GM12878 (cell line): Measurements from ENCODE around the gene DAB2IP. TPM values are rescaled to one million over a fixed set of nuclear protein-coding genes. Genes with fewer than 3 reads are reported as not detected.

Experiments
- ATAC-seq: fragments of 200-7000 bp; cut with Tn5 transposase; 3 replicates; pipeline ENCODE4 v1.9.1; 2020; ENCODE audit warnings: mild to moderate bottlenecking, moderate library complexity
- BruUV-seq: library from RNA; stranded (reverse); fragments of 400-500 nt; replicated peaks from 2 replicates; lab custom pipeline; 2021; lab: Mats Ljungman, UMichigan
- CTCF ChIA-PET: fragments of 300-600 bp; sonication (Branson Sonifier 250); formaldehyde crosslinking; extraction: SDS; loops from one replicate; lab custom pipeline; 2021; ENCODE audit warnings: inconsistent platforms; lab: Yijun Ruan, JAX
- POLR2A ChIA-PET: fragments of 350-600 bp; formaldehyde crosslinking; extraction: SDS; loops from one replicate; lab custom pipeline; 2021; ENCODE audit warnings: inconsistent platforms; lab: Charles Lee
- RAD21 ChIA-PET: fragments of 300-600 bp; sonication (Branson Sonifier 250); formaldehyde crosslinking; loops from one replicate; lab custom pipeline; 2023; ENCODE audit warnings: antibody characterized with exemption; ENCODE audit not compliant: unreplicated experiment; lab: Charles Lee
- SMC1A ChIA-PET: fragments of 300-600 bp; sonication (Branson Sonifier 250); formaldehyde crosslinking; loops from one replicate; lab custom pipeline; 2023; ENCODE audit not compliant: unreplicated experiment, uncharacterized antibody; lab: Charles Lee
- DNase-seq: peaks from one replicate; pipeline ENCODE4 v3.0.0-alpha.2; 2011; ENCODE audit warnings: low read depth, low spot score
- FAIRE-seq: peaks from 3 replicates; lab custom pipeline; 2011; peaks lifted over from hg19 to GRCh38; lab: Jason Lieb, UNC
- H2AFZ ChIP-seq: 2 replicates; pipeline ENCODE4 v1.6.0; 2011; ENCODE audit warnings: low read depth, low read length, control low read depth; ENCODE audit not compliant: control insufficient read depth
- H3K27ac ChIP-seq: 2 replicates; pipeline ENCODE4 v1.5.1; 2011; ENCODE audit warnings: control low read depth; ENCODE audit not compliant: control insufficient read depth, insufficient read depth
- H3K27me3 ChIP-seq, 2 experiments: replicated peaks in 1 of 2; 2 replicates each; pipeline versions ENCODE4 v1.6.0 to v1.6.1; 2011; ENCODE audit warnings: low read length in 1 of 2; ENCODE audit not compliant: control insufficient read depth in 2 of 2, insufficient read depth in 2 of 2
- H3K36me3 ChIP-seq, 2 experiments: 2 replicates each; pipeline ENCODE4 v1.5.1; 2011; ENCODE audit warnings: low read length in 1 of 2; ENCODE audit not compliant: control insufficient read depth in 2 of 2, insufficient read depth in 2 of 2
- H3K4me1 ChIP-seq: 2 replicates; pipeline ENCODE4 v1.6.1; 2011; ENCODE audit warnings: mild to moderate bottlenecking, low read length, moderate library complexity, mixed read lengths; ENCODE audit not compliant: control insufficient read depth, insufficient read depth
- H3K4me2 ChIP-seq: 2 replicates; pipeline ENCODE4 v1.6.0; 2011; ENCODE audit warnings: control low read depth; ENCODE audit not compliant: control insufficient read depth, insufficient read depth
- H3K4me3 ChIP-seq: fragments of 200-600 bp; sonication (generic); 2 replicates; pipeline ENCODE4 v1.5.1; 2016
- H3K79me2 ChIP-seq: 2 replicates; pipeline ENCODE4 v1.6.0; 2011; ENCODE audit warnings: low read length; ENCODE audit not compliant: control insufficient read depth, insufficient read depth
- H3K9ac ChIP-seq: 2 replicates; pipeline ENCODE4 v1.8.0; 2011; ENCODE audit warnings: low read length, control low read depth, mixed read lengths; ENCODE audit not compliant: control insufficient read depth, insufficient read depth
- H3K9me3 ChIP-seq: replicated peaks from 3 replicates; pipeline ENCODE4 v1.5.1; 2011; ENCODE audit warnings: mild to moderate bottlenecking, low read length; ENCODE audit not compliant: control insufficient read depth, insufficient read depth
- H4K20me1 ChIP-seq: 2 replicates; pipeline ENCODE4 v1.6.0; 2011; ENCODE audit not compliant: control insufficient read depth, insufficient read depth
- ASH2L ChIP-seq: fragments of 300-600, 200-600 bp; sonication (generic); IDR thresholded peaks from 2 replicates; pipeline ENCODE4 v1.6.1; 2017; ENCODE audit warnings: low read depth, mild to moderate bottlenecking, borderline replicate concordance
- ATF7 ChIP-seq: fragments of 450-650 bp; IDR thresholded peaks from 2 replicates; pipeline ENCODE4 v1.6.1; 2016; ENCODE audit warnings: low read depth, mild to moderate bottlenecking
- CBFB ChIP-seq: IDR thresholded peaks from 2 replicates; pipeline ENCODE4 v1.6.1; 2016; ENCODE audit warnings: antibody characterized with exemption, low read depth
- CHD2 ChIP-seq: IDR thresholded peaks from 2 replicates; pipeline ENCODE4 v1.6.1; 2011; ENCODE audit warnings: low read depth, low read length, improper control_type of control experiment, borderline replicate concordance
- STAT1 ChIP-seq: fragments of 450-650 bp; conservative IDR thresholded peaks from 2 replicates; pipeline ENCODE4 v1.6.1; 2014; ENCODE audit warnings: antibody characterized with exemption, mild to moderate bottlenecking
- TBL1XR1 ChIP-seq: IDR thresholded peaks from 2 replicates; pipeline ENCODE4 v1.6.1; 2012; ENCODE audit warnings: low read depth, low read length, improper control_type of control experiment
- WGBS: methylation state at CpG from one replicate; pipeline ENCODE4 v1.1.6; 2016; ENCODE audit warnings: low lambda C conversion rate; ENCODE audit not compliant: insufficient replicate concordance, insufficient coverage; ENCODE audit errors: missing lambda C conversion rate; 5-methylcytosine and 5-hydroxymethylcytosine counted together
- in situ Hi-C: fragments of 300-500 bp; cut with MboI; formaldehyde crosslinking; loops from 9 replicates; pipeline ENCODE4 v1.14.3; 2018; ENCODE audit warnings: mixed read lengths
- intact Hi-C: fragments of 100-400 bp; cut with micrococcal nuclease; formaldehyde crosslinking; loops from one replicate; pipeline ENCODE4 v1.14.2; 2022; ENCODE audit not compliant: unreplicated experiment
- polyA plus RNA-seq, 11 experiments: library from polyadenylated mRNA; depleted of rRNA in 4 of 11; unstranded in 6 of 11; stranded (reverse) in 5 of 11; fragments of >200 nt; fragmentation: Nextera tagmentation in 4 of 11; fragmentation: Illumina TruSeq in 1 of 11; extraction: Ambion mirVana in 4 of 11; extraction: Trizol in 1 of 11; gene quantifications; 1 replicate in 1 of 11; 2 replicates in 10 of 11; pipeline versions ENCODE4 v1.2.1 to v1.2.3, GENCODE V29; 2011 to 2016; ENCODE audit warnings: inconsistent platforms in 2 of 11, missing spikeins in 2 of 11, low read depth in 1 of 11
- total RNA-seq, 4 experiments: library from RNA; depleted of rRNA in 3 of 4; stranded (reverse); fragments of >200 nt in 3 of 4; fragmentation: Illumina TruSeq in 1 of 4; extraction: Trizol in 1 of 4; gene quantifications; 2 replicates each; pipeline versions ENCODE4 v1.2.1 to v1.2.3, GENCODE V29; 2013 to 2021
- TF ChIP-seq, protein P1 (sequence below): fragments of 450-650 bp; formaldehyde crosslinking; IDR thresholded peaks from 2 replicates; pipeline ENCODE4 v1.4.0; 2020; ENCODE audit warnings: mild to moderate bottlenecking, moderate library complexity
- TF ChIP-seq, protein P2 (sequence below): fragments of 450-650 bp; IDR thresholded peaks from 2 replicates; pipeline ENCODE4 v1.6.1; 2018; ENCODE audit warnings: mild to moderate bottlenecking, low read depth, moderate library complexity; ENCODE audit not compliant: partially characterized antibody

Gene DAB2IP
- total and polyA plus RNA-seq, 10 of the 15 experiments (the other 5 are each of a cell fraction or from before 2014, with no cell fraction given): 0.03 to 0.38 (median 0.14) TPM; not detected in 6

DNA sequence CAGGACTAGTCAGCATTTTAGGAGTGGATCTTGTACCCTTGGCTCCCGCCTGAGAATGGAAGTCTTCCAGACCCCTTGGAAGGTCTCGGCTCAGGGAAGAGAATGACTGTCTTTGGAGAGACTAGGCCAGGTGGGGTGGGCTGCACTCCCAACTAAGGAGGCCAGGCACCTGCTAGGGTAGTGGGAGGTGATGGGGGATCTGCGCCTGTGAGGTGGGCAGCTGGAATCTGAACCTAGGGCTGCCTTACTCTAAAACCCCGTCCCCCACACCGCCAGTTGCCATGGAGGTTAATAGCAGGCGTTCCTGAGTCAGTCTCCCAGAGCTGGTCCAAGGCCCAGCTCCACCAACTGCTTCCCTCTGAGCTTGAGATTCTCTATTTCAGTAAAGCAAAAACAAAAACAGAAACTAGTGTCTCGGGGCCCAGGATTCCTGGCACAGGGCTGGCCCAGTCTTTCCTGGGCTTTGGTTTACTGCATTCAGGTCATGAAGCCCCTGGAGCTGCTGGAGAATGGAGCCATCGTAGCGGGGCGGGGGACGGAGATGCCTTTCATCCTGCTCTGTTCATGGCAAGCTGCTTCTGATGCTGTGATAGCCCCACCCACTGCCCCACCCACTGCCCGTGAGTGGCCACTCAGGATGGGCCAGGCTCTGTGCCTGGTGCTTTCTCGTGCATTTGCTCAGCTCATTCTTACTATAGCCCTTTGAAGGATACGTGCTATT is 57.5 kb downstream of the DAB2IP start:
- H3K27ac ChIP-seq: no peak overlapping the region
- no peaks in the 10 kb centered on the region for H3K79me2 ChIP-seq
- no TSS peak for BruUV-seq
- no peaks in the 10 kb centered on the region for H4K20me1 ChIP-seq
- ChIA-PET POLR2A (no interaction called here), SMC1A (no interaction called here), CTCF (interaction anchor here (1.2 kb wide), 2 partner anchors 10 to 29 kb away, joined by 3 read pairs; no protein-coding TSS in a partner anchor), RAD21 (no interaction called here)
- WGBS: 77% methylated on average over 14 of the region's 14 CpGs
- intact Hi-C loops: no loop called here
- no peak overlapping the region for H3K9ac ChIP-seq
- H3K27me3 ChIP-seq: no peaks in the 10 kb centered on the region
- no peak for ATAC-seq
- no peak for DNase-seq
- no peaks in the 10 kb centered on the region for H3K9me3 ChIP-seq
- H2AFZ ChIP-seq: no peak overlapping the region
- in situ Hi-C loops: no loop called here
- no peak overlapping the region for H3K4me3 ChIP-seq
- FAIRE-seq: no peak
- H3K4me2 ChIP-seq: peak overlapping the region; percentile 42; the same call in 1 of the 2 replicates
- H3K4me1 ChIP-seq: peaks cover 21% of the 10 kb centered on the region
- H3K36me3 ChIP-seq: no peaks in the 10 kb centered on the region
- TF ChIP-seq CHD2: no peak
- no peak for TF ChIP-seq ASH2L

DNA sequence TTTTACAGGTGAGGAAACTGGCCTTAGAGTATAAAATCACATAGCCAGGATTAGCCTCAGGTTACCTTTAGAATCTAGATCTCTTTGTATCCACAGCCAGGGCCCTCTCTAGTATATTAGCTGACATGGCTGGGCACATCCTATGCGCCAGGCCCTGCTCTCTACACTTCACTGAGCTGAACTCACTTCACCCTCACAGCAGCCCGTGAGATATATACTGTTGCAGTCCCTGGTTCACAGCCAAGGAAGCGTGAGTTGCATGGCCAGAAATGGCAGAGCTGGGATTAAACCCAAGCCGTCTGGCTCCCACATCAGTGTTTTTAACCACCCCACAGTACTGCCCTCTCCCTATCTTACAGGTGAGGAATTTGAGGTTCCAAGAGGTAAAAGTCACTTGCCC is 58.4 kb downstream of the DAB2IP start:
- H2AFZ ChIP-seq: no peak overlapping the region
- CTCF ChIA-PET: interaction anchor here (1.2 kb wide), 2 partner anchors 9 to 30 kb away, joined by 3 read pairs; no protein-coding TSS in a partner anchor
- in situ Hi-C loops: no loop called here
- TF ChIP-seq ATF7 (no peak), STAT1 (no peak), TBL1XR1 (no peak), CBFB (no peak)
- TF ChIP-seq, protein P1, sequence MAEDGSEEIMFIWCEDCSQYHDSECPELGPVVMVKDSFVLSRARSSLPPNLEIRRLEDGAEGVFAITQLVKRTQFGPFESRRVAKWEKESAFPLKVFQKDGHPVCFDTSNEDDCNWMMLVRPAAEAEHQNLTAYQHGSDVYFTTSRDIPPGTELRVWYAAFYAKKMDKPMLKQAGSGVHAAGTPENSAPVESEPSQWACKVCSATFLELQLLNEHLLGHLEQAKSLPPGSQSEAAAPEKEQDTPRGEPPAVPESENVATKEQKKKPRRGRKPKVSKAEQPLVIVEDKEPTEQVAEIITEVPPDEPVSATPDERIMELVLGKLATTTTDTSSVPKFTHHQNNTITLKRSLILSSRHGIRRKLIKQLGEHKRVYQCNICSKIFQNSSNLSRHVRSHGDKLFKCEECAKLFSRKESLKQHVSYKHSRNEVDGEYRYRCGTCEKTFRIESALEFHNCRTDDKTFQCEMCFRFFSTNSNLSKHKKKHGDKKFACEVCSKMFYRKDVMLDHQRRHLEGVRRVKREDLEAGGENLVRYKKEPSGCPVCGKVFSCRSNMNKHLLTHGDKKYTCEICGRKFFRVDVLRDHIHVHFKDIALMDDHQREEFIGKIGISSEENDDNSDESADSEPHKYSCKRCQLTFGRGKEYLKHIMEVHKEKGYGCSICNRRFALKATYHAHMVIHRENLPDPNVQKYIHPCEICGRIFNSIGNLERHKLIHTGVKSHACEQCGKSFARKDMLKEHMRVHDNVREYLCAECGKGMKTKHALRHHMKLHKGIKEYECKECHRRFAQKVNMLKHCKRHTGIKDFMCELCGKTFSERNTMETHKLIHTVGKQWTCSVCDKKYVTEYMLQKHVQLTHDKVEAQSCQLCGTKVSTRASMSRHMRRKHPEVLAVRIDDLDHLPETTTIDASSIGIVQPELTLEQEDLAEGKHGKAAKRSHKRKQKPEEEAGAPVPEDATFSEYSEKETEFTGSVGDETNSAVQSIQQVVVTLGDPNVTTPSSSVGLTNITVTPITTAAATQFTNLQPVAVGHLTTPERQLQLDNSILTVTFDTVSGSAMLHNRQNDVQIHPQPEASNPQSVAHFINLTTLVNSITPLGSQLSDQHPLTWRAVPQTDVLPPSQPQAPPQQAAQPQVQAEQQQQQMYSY (CRISPR knock-in tag): no peak
- TF ChIP-seq, protein P2, sequence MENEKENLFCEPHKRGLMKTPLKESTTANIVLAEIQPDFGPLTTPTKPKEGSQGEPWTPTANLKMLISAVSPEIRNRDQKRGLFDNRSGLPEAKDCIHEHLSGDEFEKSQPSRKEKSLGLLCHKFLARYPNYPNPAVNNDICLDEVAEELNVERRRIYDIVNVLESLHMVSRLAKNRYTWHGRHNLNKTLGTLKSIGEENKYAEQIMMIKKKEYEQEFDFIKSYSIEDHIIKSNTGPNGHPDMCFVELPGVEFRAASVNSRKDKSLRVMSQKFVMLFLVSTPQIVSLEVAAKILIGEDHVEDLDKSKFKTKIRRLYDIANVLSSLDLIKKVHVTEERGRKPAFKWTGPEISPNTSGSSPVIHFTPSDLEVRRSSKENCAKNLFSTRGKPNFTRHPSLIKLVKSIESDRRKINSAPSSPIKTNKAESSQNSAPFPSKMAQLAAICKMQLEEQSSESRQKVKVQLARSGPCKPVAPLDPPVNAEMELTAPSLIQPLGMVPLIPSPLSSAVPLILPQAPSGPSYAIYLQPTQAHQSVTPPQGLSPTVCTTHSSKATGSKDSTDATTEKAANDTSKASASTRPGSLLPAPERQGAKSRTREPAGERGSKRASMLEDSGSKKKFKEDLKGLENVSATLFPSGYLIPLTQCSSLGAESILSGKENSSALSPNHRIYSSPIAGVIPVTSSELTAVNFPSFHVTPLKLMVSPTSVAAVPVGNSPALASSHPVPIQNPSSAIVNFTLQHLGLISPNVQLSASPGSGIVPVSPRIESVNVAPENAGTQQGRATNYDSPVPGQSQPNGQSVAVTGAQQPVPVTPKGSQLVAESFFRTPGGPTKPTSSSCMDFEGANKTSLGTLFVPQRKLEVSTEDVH: no peak

More for the DNA sequence above, 58.4 kb downstream of the DAB2IP start:
- ChIA-PET POLR2A (no interaction called here), SMC1A (no interaction called here), RAD21 (no interaction called here)
- Histone ChIP-seq H3K36me3 (no peaks in the 10 kb centered on the region), H3K79me2 (no peaks in the 10 kb centered on the region), H3K4me1 (peaks cover 21% of the 10 kb centered on the region), H3K9me3 (no peaks in the 10 kb centered on the region), H3K27ac (no peak overlapping the region), H3K9ac (no peak overlapping the region), H4K20me1 (no peaks in the 10 kb centered on the region), H3K27me3 (no peaks in the 10 kb centered on the region; a peak in 1 of 4 replicates), H3K4me2 (no peak overlapping the region), H3K4me3 (no peak overlapping the region)
- WGBS: 75% methylated on average over 4 of the region's 4 CpGs
- FAIRE-seq: no peak
- no TSS peak for BruUV-seq
- no peak for DNase-seq
- intact Hi-C loops: no loop called here
- no peak for ATAC-seq
